Measurements from ENCODE around the gene TRIOBP.

Gene TRIOBP

DNA sequence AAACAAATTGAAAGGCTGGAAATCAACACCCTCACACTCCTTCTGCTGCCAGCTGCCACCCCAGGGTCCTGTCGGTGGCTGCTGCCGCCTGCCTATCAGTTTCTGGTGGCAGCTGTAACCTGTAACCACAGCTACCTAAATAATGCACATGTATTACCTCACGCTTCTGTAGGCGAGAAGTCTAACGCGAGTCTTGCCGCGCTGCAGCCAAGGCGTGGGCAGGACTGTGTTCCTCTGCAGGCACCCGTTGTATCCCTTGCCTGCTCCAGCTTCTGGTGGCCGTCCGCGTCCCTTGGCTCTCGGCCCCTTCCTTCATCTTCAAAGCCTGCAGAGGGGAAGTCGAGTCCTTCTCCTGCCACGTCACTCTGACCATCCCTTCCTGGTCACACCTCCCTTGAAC is 66.8 kb downstream of the TRIOBP start:
- Histone ChIP-seq H3K36me3 (ENCODE audit: insufficient read depth, low read depth, low read length) (peaks cover 19% of the 10 kb centered on the region), H3K4me1 (ENCODE audit: insufficient read depth, low read length) (no peaks in the 10 kb centered on the region), H3K27me3 (ENCODE audit: insufficient read depth, low read length) (no peaks in the 10 kb centered on the region; the same call in 1 of the 2 replicates), H3K4me3 (ENCODE audit: low read length) (no peak overlapping the region), H3K27ac (ENCODE audit: low read length) (no peak overlapping the region), H3K9ac (ENCODE audit: low read depth, low read length) (no peak overlapping the region), H3K9me3 (ENCODE audit: insufficient read depth, low read depth, low read length) (no peaks in the 10 kb centered on the region)

DNA sequence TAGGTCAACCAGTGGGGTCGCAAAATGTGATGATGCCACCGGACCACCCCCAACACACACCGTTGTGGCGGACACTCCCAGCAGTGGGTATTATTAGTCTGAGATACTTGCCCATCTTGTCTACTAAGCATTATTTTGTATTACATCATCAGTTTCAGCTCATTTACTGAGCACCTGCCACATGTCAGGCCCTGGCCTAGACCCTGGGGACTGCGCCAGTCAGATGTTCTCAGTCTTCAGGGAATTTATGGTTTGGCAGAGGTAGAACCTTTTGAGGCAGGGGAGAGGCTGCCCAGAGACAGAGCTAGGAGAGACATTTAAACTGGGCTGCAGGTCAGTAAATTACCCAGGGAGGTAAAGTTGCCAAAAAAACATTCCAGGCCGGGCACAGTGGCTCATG is 67.8 kb downstream of the TRIOBP start:
- peaks cover 9% of the 10 kb centered on the region for H3K36me3 ChIP-seq (ENCODE audit: insufficient read depth, low read depth, low read length)
- H3K4me3 ChIP-seq (ENCODE audit: low read length), result no peak overlapping the region
- no peaks in the 10 kb centered on the region for H3K9me3 ChIP-seq (ENCODE audit: insufficient read depth, low read depth, low read length)
- no peak overlapping the region for H3K27ac ChIP-seq (ENCODE audit: low read length)
- H3K4me1 ChIP-seq (ENCODE audit: insufficient read depth, low read length), result no peaks in the 10 kb centered on the region
- no peak overlapping the region for H3K9ac ChIP-seq (ENCODE audit: low read depth, low read length)
- no peaks in the 10 kb centered on the region; the same call in 1 of the 2 replicates for H3K27me3 ChIP-seq (ENCODE audit: insufficient read depth, low read length)

DNA sequence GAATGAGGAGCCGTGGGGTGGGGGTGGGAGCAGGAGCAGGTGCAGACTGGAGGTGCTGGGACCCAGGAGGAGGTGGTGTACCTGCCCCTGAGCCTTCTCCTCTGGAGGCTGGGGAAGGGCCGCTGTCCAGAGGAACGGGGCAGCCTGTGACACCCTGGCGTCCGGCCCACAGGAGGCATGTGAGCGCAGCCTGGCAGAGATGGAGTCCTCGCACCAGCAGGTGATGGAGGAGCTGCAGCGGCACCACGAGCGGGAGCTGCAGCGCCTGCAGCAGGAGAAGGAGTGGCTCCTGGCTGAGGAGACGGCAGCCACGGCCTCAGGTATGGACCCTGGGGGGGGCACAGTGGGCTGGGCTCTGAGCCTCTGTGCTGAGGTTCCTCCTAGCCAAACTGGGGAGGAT is 68.7 kb downstream of the TRIOBP start:
- Histone ChIP-seq H3K27ac (ENCODE audit: low read length) (no peak overlapping the region), H3K9me3 (ENCODE audit: insufficient read depth, low read depth, low read length) (no peaks in the 10 kb centered on the region), H3K4me1 (ENCODE audit: insufficient read depth, low read length) (no peaks in the 10 kb centered on the region), H3K4me3 (ENCODE audit: low read length) (no peak overlapping the region), H3K27me3 (ENCODE audit: insufficient read depth, low read length) (no peaks in the 10 kb centered on the region; the same call in 1 of the 2 replicates), H3K36me3 (ENCODE audit: insufficient read depth, low read depth, low read length) (0 out of 2 replicates have a peak, but pooled peaks cover 2% of the 10 kb centered on the region), H3K9ac (ENCODE audit: low read depth, low read length) (no peak overlapping the region)

DNA sequence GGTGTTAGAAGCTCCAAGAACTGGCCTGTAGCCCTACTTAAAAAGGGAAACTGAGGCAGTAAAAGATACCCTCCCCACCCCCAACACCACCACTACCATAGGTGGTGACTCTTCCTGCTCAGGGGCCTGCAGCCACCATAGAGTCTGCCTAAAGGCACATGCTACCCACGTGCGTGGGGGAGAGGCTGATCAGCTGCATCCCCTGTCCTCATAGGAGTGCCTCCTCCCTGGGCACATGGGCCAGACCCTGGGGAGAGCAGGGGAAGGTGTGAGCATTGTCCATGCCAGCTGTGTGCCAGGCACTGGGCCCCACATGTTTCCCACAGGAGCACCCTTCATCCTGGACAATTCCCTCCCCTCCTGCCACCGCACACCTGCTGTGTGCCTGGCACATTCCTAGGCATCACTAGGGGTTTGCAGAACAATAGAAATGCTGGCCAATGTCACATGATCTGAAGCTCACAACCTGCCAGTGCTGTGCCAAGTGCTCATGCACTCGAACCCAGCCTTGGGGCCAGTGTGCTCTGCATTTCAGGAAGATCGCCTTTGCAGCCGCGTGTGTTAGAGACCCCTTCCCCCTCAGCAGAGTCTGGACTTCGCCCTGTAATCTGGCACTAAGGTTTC is 69.2 kb downstream of the TRIOBP start:
- H3K27ac ChIP-seq (ENCODE audit: low read length), result no peak overlapping the region
- H3K4me1 ChIP-seq (ENCODE audit: insufficient read depth, low read length), result no peaks in the 10 kb centered on the region
- no peak overlapping the region for H3K4me3 ChIP-seq (ENCODE audit: low read length)
- no peak overlapping the region for H3K9ac ChIP-seq (ENCODE audit: low read depth, low read length)
- H3K9me3 ChIP-seq (ENCODE audit: insufficient read depth, low read depth, low read length), result no peaks in the 10 kb centered on the region
- H3K27me3 ChIP-seq (ENCODE audit: insufficient read depth, low read length), result no peaks in the 10 kb centered on the region; the same call in 1 of the 2 replicates
- 0 out of 2 replicates have a peak, but pooled peaks cover 3% of the 10 kb centered on the region for H3K36me3 ChIP-seq (ENCODE audit: insufficient read depth, low read depth, low read length)

DNA sequence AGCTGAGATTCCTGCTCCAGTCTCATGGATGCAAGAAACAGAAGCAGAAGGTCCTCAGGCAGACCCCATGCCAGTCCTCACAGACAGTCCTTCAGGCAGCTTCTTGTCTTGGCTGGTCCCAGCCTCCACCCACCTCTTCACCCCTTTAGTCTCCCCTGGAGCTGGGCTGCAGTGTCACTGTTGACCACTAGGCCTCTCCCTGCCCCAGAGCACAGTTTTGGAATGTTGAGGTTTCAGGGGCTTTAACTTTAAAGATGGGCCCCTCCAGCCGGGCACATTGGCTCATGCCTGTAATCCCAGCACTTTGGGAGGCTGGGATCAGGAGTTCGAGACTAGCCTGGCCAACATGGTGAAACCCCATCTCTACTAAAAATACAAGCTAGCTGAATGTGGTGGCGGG is 71.4 kb downstream of the TRIOBP start:
- no peaks in the 10 kb centered on the region for H3K4me1 ChIP-seq (ENCODE audit: insufficient read depth, low read length)
- H3K9ac ChIP-seq (ENCODE audit: low read depth, low read length), result no peak overlapping the region
- peaks cover 19% of the 10 kb centered on the region for H3K36me3 ChIP-seq (ENCODE audit: insufficient read depth, low read depth, low read length)

DNA sequence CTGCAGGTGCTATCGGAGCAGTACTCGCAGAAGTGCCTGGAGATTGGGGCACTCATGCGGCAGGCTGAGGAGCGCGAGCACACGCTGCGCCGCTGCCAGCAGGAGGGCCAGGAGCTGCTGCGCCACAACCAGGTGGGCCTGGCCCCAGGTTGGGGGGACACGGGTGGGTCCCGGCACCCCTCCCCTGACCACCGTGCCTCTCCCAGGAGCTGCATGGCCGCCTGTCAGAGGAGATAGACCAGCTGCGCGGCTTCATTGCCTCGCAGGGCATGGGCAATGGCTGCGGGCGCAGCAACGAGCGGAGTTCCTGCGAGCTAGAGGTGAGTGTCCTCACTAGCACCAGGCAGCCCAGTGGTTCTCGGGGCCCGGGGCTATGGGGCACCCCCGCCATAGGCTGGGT is 72.2 kb downstream of the TRIOBP start:
- H3K27ac ChIP-seq (ENCODE audit: low read length), result no peak overlapping the region
- peaks cover 25% of the 10 kb centered on the region for H3K36me3 ChIP-seq (ENCODE audit: insufficient read depth, low read depth, low read length)
- no peaks in the 10 kb centered on the region for H3K9me3 ChIP-seq (ENCODE audit: insufficient read depth, low read depth, low read length)
- no peaks in the 10 kb centered on the region; the same call in 1 of the 2 replicates for H3K27me3 ChIP-seq (ENCODE audit: insufficient read depth, low read length)
- no peak overlapping the region for H3K9ac ChIP-seq (ENCODE audit: low read depth, low read length)
- H3K4me1 ChIP-seq (ENCODE audit: insufficient read depth, low read length), result no peaks in the 10 kb centered on the region
- H3K4me3 ChIP-seq (ENCODE audit: low read length), result no peak overlapping the region

More for the DNA sequence above, 71.4 kb downstream of the TRIOBP start:
- Histone ChIP-seq H3K27me3 (ENCODE audit: insufficient read depth, low read length) (no peaks in the 10 kb centered on the region; the same call in 1 of the 2 replicates), H3K27ac (ENCODE audit: low read length) (no peak overlapping the region), H3K9me3 (ENCODE audit: insufficient read depth, low read depth, low read length) (no peaks in the 10 kb centered on the region), H3K4me3 (ENCODE audit: low read length) (no peak overlapping the region)

DNA sequence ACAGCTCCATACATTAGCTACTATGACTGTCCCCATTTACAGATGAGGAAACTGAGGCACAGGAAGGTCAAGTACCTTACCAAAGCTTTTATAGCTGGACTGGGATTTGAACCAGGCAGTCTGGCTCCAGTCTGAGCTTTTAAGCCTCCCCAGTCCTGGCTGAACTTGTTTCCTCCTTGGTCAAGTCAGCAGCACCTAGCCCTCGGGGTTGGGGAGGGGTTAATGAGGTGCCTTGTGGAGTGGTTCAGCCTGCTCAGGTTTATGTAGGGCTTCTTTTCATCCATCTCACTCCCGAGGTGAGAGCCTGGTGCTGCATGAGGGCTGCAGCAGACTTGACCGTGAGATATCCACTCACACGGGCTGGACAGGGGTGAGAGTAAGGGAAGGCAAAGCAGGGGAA is 74.2 kb downstream of the TRIOBP start:
- H3K4me3 ChIP-seq (ENCODE audit: low read length), result no peak overlapping the region
- no peak overlapping the region for H3K9ac ChIP-seq (ENCODE audit: low read depth, low read length)
- no peak overlapping the region for H3K27ac ChIP-seq (ENCODE audit: low read length)
- no peaks in the 10 kb centered on the region; the same call in 1 of the 2 replicates for H3K27me3 ChIP-seq (ENCODE audit: insufficient read depth, low read length)
- H3K36me3 ChIP-seq (ENCODE audit: insufficient read depth, low read depth, low read length), result peaks cover 25% of the 10 kb centered on the region
- no peaks in the 10 kb centered on the region for H3K9me3 ChIP-seq (ENCODE audit: insufficient read depth, low read depth, low read length)
- no peaks in the 10 kb centered on the region for H3K4me1 ChIP-seq (ENCODE audit: insufficient read depth, low read length)

DNA sequence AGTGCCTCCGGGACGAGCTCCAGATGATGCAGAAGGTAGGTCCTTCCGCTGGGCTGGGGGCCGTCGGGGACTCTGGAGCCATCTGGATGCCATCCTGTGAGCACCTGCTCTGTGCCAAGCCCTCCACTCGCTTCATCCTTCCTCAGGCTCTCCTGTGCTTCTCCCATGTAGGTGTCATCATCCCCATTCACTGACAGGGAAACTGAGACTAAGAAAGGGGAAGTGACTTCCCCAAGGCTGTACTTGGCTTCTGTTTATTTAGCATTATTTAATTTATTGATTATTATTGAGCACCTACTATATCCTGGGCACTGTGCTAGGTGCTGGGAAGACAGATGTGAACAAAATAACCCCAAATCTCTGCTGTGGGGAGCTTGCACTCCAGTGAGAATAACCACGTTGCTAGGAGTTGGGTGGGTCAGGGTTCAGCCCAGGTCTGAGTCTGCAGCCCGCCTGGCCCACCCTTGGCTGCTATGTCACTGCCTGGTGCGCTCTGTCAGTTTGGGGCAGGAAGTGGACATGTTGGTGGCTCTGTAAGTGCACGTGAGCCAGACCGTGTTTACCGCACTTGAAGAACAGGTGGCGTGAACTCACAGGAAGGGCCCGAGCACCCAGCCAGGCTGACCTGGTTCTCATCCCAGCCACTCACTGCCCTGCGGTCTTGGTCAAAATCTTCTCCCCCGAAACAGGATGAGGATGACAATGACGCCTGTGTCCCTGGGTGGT is 75.0 kb downstream of the TRIOBP start:
- Histone ChIP-seq H3K27ac (ENCODE audit: low read length) (no peak overlapping the region), H3K9ac (ENCODE audit: low read depth, low read length) (no peak overlapping the region), H3K4me1 (ENCODE audit: insufficient read depth, low read length) (no peaks in the 10 kb centered on the region), H3K27me3 (ENCODE audit: insufficient read depth, low read length) (no peaks in the 10 kb centered on the region; the same call in 1 of the 2 replicates), H3K36me3 (ENCODE audit: insufficient read depth, low read depth, low read length) (peaks cover 25% of the 10 kb centered on the region), H3K4me3 (ENCODE audit: low read length) (no peak overlapping the region), H3K9me3 (ENCODE audit: insufficient read depth, low read depth, low read length) (no peaks in the 10 kb centered on the region)

DNA sequence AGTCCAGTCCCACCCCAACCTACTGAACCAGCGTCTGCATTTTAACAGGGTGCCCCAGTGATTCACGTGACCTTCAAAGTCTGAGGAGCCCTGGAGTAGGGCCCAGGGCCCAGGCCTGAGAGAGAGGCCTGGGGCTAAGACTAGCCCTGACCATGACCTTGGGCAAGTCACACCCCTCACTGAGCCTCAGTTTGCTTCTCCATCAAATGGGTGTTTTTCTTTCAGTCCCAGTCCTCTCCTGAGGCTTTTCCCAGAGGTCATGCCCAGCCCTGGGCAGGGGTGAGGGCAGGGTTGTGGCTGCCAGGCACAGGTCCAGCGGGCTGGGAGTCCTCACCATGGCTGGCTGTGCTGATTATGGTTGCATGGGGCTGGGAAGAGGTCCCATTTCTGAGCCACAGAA is 77.9 kb downstream of the TRIOBP start:
- Histone ChIP-seq H3K27ac (ENCODE audit: low read length) (no peak overlapping the region), H3K36me3 (ENCODE audit: insufficient read depth, low read depth, low read length) (peaks cover 25% of the 10 kb centered on the region), H3K4me3 (ENCODE audit: low read length) (no peak overlapping the region), H3K27me3 (ENCODE audit: insufficient read depth, low read length) (peaks cover 12% of the 10 kb centered on the region; the same call in 1 of the 2 replicates), H3K4me1 (ENCODE audit: insufficient read depth, low read length) (no peaks in the 10 kb centered on the region), H3K9ac (ENCODE audit: low read depth, low read length) (no peak overlapping the region), H3K9me3 (ENCODE audit: insufficient read depth, low read depth, low read length) (no peaks in the 10 kb centered on the region)

DNA sequence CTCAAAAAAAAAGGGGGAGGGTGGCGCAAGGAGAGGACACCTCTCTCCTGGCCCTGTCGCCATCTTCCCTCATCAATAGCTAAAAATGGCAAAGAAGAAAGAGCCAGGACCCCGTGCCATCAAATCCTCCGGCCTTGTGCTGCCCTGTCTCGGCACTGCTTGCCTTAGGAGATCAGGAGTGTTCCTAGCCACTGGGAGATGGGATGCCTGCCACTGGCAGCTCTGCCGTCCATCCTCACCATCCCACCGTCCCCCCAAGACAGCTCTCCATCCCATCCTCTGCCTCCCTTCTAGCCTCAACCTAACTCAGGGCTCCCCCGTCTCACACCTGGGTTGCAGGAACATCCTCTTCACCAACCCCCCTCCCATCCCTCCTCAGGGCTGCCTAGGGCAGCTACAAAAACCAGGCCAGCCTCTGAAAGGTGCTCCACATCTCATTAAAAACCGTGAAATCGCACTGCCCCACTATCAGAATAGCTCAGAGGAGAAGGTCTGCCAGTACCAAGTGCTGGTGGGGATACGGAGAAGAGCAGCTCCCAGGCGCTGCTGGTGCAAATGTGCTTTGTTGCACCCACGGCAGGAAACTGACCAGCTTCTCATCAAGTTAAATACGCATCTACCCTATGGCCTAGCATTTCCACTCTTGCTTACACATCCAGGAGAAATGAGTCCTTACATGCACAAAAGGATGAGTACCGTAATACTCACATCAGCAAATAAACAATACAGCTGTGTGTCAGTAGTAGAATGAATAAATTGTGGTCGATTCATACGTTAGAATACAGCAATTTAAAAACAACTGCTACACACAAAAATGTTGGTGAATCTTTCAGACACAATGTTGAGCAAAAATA is 79.2 kb downstream of the TRIOBP start:
- peaks cover 22% of the 10 kb centered on the region for H3K36me3 ChIP-seq (ENCODE audit: insufficient read depth, low read depth, low read length)
- no peak overlapping the region for H3K27ac ChIP-seq (ENCODE audit: low read length)
- H3K4me1 ChIP-seq (ENCODE audit: insufficient read depth, low read length), result no peaks in the 10 kb centered on the region
- no peaks in the 10 kb centered on the region for H3K9me3 ChIP-seq (ENCODE audit: insufficient read depth, low read depth, low read length)
- peaks cover 18% of the 10 kb centered on the region; the same call in 1 of the 2 replicates for H3K27me3 ChIP-seq (ENCODE audit: insufficient read depth, low read length)
- no peak overlapping the region for H3K4me3 ChIP-seq (ENCODE audit: low read length)
- H3K9ac ChIP-seq (ENCODE audit: low read depth, low read length), result no peak overlapping the region

DNA sequence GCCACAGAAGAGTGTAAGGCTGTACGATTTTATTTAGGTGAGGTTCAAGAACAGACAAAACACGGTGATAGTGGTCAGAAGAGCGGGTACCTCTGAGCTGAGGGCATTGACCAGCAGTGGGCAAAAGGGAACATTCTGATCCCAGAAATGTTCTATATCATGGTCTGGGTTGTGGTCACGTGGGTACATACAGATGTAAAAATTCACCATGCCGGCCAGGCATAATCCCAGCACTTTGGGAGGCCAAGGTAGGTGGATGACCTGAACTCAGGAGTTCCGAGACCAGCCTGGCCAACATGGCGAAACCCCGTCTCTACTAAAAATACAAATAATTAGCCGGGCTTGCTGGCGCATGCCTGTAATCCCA is 79.8 kb downstream of the TRIOBP start:
- Histone ChIP-seq H3K27ac (ENCODE audit: low read length) (no peak overlapping the region), H3K9me3 (ENCODE audit: insufficient read depth, low read depth, low read length) (no peaks in the 10 kb centered on the region), H3K9ac (ENCODE audit: low read depth, low read length) (no peak overlapping the region), H3K4me3 (ENCODE audit: low read length) (no peak overlapping the region), H3K27me3 (ENCODE audit: insufficient read depth, low read length) (peaks cover 18% of the 10 kb centered on the region; the same call in 1 of the 2 replicates), H3K36me3 (ENCODE audit: insufficient read depth, low read depth, low read length) (peaks cover 16% of the 10 kb centered on the region), H3K4me1 (ENCODE audit: insufficient read depth, low read length) (no peaks in the 10 kb centered on the region)
